ENCODE data around the gene ZNF559. TPM values are rescaled to one million over a fixed set of nuclear protein-coding genes. Genes with fewer than 3 reads are reported as not detected.
"Not testable (repeated sequence)": the region's sequence is repeated elsewhere in the genome, so short reads cannot be mapped to it uniquely, and the experiment has no call there.

ZNF559 gene
- total RNA-seq, 2 donors from 2014 or later: 5.3 to 16.6 TPM

DNA sequence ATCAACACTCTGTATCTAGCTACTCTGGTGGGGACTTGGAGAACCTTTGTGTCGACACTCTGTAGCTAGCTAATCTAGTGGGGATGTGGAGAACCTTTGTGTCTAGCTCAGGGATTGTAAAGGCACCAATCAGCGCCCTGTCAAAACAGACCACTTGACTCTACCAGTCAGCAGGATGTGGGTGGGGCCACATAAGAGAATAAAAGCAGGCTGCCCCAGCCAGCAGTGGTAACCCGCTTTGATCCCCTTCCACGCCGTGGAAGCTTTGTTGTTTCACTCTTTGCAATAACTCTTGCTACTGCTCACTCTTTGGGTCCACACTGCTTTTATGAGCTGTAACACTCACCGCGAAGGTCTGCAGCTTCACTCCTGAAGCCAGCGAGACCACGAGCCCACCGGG lies 1.8 kb upstream of the ZNF559 start:
- not testable (repeated sequence) for H3K27me3 Mint-ChIP-seq; H3K4me3 Mint-ChIP-seq; H3K4me1 Mint-ChIP-seq; H3K36me3 Mint-ChIP-seq (ENCODE audit: low read depth); ATAC-seq; H3K27ac Mint-ChIP-seq; DNase-seq; H3K9me3 ChIP-seq (ENCODE audit: control insufficient read depth, low read length, poor library complexity, severe bottlenecking)

DNA sequence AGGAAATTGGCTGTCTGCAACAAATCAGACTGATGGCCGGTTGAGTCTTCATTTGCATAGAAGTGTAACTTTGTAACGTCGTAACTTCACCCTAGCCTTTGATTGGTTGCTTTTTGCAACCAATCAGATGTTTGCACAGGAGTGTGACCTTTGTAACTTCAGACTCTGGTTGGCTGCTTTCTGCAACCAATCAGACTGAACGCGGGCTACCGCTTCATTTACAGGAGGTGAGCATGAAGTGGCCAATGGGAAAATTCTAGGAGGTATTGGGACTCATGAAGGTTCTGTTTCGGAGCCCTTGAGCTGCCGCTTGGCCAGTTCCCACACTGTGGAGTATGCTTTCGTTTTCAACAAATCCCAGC lies 441 bp upstream of the ZNF559 start:
- Mint-ChIP-seq H3K27me3 (no peaks in the 10 kb centered on the region), H3K27ac (peak overlapping the region; percentile 24), H3K4me1 (no peaks in the 10 kb centered on the region), H3K36me3 (ENCODE audit: low read depth) (peaks cover 3% of the 10 kb centered on the region), H3K4me3 (peak overlapping the region; percentile 83)
- peak; percentile 49 for ATAC-seq
- H3K9me3 ChIP-seq (ENCODE audit: control insufficient read depth, low read length, poor library complexity, severe bottlenecking): peaks cover 10% of the 10 kb centered on the region
- DNase-seq: peak in 2 of 3 donors; percentile 10 to 17

DNA sequence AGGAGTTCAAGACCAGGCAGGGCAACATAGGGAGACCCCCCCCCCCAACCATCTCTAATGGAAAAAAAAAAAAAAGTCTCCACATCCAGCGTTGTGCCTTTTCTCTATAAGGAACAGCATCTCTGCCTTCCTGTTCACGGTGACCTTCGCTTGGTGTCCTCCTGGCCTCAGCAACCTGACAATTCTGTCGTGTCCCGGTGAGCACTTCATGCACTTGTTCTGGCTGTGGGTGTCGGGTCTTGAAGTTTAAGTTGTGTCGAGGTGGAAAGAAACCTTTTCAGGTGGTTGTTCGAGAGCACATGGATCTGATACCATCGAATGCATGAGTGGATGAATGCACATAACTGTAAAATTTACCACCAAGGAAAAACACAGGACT lies 594 bp downstream of the ZNF559 start:
- no peak overlapping the region for H3K27ac Mint-ChIP-seq
- H3K4me1 Mint-ChIP-seq: no peaks in the 10 kb centered on the region
- H3K9me3 ChIP-seq (ENCODE audit: control insufficient read depth, low read length, poor library complexity, severe bottlenecking): peaks cover 12% of the 10 kb centered on the region
- H3K36me3 Mint-ChIP-seq (ENCODE audit: low read depth): peaks cover 3% of the 10 kb centered on the region
- peak overlapping the region; percentile 83 for H3K4me3 Mint-ChIP-seq
- ATAC-seq (no peak), DNase-seq (no peak)
- no peaks in the 10 kb centered on the region for H3K27me3 Mint-ChIP-seq

DNA sequence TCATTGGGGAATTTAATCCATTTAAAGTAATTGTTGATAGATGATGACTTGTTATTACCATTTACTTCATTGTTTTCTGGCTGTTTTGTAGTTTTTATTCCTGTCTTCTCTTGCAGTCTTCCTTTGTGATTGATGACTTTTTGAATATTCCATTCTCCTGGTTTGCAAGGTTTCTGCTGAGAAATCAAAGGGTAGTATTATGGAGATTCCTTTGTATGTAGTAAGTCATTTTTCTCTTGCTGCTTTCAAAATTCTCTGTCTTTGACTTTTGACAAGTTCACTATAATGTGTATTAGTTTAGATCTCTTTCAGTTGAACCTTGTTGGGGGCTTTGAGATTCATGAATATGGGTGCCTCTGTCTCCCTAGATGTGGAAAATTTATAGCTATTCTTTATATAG lies 6.0 kb downstream of the ZNF559 start:
- no peak for ATAC-seq
- DNase-seq: no peak
- Mint-ChIP-seq H3K4me1 (no peaks in the 10 kb centered on the region), H3K27ac (no peak overlapping the region), H3K27me3 (no peaks in the 10 kb centered on the region), H3K36me3 (ENCODE audit: low read depth) (peaks cover 8% of the 10 kb centered on the region), H3K4me3 (no peak overlapping the region)
- H3K9me3 ChIP-seq (ENCODE audit: control insufficient read depth, low read length, poor library complexity, severe bottlenecking): peaks cover 29% of the 10 kb centered on the region

DNA sequence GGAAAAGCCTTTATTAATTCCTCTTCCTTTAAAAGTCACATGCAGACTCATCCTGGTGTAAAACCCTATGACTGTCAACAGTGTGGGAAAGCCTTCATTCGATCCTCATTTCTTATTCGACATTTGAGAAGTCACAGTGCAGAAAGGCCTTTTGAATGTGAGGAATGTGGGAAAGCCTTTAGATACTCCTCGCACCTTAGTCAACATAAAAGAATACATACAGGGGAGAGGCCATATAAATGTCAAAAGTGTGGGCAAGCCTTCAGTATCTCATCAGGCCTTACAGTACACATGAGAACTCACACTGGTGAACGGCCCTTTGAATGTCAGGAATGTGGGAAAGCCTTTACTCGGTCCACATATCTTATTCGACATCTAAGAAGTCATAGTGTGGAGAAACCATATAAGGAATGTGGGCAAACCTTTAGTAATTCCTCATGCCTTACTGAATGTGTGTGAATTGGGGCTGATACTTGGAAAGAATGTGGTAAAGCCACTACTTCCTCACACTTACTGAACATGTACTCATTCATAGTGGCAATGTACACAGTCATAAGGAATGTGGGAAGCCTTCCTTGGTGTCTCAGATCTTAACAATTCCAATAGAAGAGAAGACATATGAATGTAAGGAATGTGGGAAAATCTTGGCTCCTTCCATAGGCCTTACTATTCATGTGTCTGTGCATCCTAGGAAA lies 18.8 kb downstream of the ZNF559 start:
- H3K27ac Mint-ChIP-seq: no peak overlapping the region
- peaks cover 62% of the 10 kb centered on the region for H3K9me3 ChIP-seq (ENCODE audit: control insufficient read depth, low read length, poor library complexity, severe bottlenecking)
- no peak for ATAC-seq
- H3K27me3 Mint-ChIP-seq: no peaks in the 10 kb centered on the region
- no peak overlapping the region for H3K4me3 Mint-ChIP-seq
- H3K4me1 Mint-ChIP-seq: no peaks in the 10 kb centered on the region
- DNase-seq: no peak
- peaks cover 2% of the 10 kb centered on the region for H3K36me3 Mint-ChIP-seq (ENCODE audit: low read depth)

DNA sequence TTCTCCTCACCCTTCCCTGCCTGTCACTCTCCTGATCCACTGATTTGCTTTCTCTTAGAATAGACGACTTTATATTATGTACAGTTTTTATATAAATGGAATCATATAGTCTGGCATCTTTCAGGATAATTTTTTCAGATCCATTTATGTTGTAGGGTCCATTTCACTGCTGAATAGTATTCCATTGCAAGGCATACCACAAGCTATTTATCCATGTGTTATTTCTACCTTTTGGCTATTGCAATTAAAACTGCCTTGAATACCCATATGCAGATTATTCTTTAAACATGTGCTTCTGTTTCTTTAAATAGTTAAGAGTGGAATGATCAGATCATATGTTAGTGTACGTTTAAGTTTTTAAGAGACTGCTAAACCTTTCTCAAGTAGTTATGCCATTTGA lies 21.0 kb downstream of the ZNF559 start:
- H3K27me3 Mint-ChIP-seq: no peaks in the 10 kb centered on the region
- no peak for ATAC-seq
- peaks cover 2% of the 10 kb centered on the region for H3K36me3 Mint-ChIP-seq (ENCODE audit: low read depth)
- no peak overlapping the region for H3K27ac Mint-ChIP-seq
- no peak for DNase-seq
- no peak overlapping the region for H3K4me3 Mint-ChIP-seq
- no peaks in the 10 kb centered on the region for H3K4me1 Mint-ChIP-seq
- H3K9me3 ChIP-seq (ENCODE audit: control insufficient read depth, low read length, poor library complexity, severe bottlenecking): peaks cover 47% of the 10 kb centered on the region

DNA sequence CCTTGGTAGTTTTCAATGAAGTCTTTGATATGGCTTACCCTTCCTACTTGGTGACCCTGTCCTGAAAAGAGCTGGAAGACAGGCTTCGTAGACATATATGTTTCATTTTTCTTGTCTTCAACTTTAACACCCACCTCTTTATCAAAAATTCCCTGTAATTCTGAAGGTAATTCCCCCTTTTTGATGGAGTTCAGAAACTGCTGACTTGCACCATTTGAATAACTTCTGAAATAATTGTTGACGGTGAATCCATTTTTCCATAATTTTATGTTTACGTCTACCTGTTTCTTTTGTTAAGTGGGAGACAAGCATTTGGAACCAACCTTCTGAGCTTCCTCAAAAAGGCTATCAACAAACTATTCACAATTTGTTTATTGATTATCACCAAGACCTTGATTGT lies 24.3 kb downstream of the ZNF559 start:
- Mint-ChIP-seq H3K4me3 (no peak overlapping the region), H3K27me3 (no peaks in the 10 kb centered on the region), H3K4me1 (no peaks in the 10 kb centered on the region), H3K36me3 (ENCODE audit: low read depth) (no peaks in the 10 kb centered on the region), H3K27ac (no peak overlapping the region)
- no peak for ATAC-seq
- peaks cover 21% of the 10 kb centered on the region for H3K9me3 ChIP-seq (ENCODE audit: control insufficient read depth, low read length, poor library complexity, severe bottlenecking)
- DNase-seq: no peak

DNA sequence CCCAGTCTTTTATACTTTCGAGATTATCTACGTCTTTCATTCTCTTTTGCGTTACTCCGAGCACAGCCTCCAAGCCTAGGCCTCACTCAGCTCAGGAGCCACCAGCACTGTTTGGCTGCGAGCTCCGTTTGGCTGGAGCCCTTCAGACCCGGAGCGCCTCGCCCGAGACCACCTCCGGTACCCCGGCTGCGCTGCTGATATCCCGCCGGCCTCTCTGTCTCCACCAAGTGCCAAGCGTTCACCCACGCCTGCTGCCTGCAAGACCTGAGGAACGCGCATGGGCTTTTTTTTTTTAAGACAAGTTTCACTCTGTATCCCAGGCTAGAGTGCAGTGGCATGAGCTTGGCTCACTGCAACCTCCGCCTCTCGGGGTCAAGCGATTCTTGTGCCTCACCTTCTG lies 24.7 kb downstream of the ZNF559 start:
- Mint-ChIP-seq H3K4me1 (no peaks in the 10 kb centered on the region), H3K27ac (no peak overlapping the region), H3K4me3 (no peak overlapping the region), H3K27me3 (no peaks in the 10 kb centered on the region), H3K36me3 (ENCODE audit: low read depth) (no peaks in the 10 kb centered on the region)
- peaks cover 17% of the 10 kb centered on the region for H3K9me3 ChIP-seq (ENCODE audit: control insufficient read depth, low read length, poor library complexity, severe bottlenecking)
- ATAC-seq (no peak), DNase-seq (no peak)

DNA sequence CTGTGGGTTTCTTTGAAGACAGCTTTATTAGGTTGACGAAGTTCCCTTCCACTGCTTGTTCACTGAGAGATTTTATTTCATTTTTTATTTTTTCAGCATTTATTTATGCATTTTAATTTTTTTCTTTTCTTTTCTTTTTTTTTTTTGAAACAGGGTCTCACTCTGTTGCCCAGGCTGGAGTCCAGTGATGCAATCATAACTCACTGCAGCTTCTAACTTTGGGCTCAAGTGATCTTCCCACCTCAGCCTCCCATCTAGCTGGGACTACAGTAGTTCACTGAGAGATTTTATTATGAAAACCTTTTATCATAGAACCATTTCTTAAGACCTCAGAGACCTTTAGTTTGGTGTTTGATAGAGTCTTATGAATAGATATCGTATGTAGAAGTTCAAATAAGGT lies 28.5 kb downstream of the ZNF559 start:
- H3K9me3 ChIP-seq (ENCODE audit: control insufficient read depth, low read length, poor library complexity, severe bottlenecking): peaks cover 8% of the 10 kb centered on the region
- H3K4me1 Mint-ChIP-seq: no peaks in the 10 kb centered on the region
- H3K4me3 Mint-ChIP-seq: no peak overlapping the region
- H3K27ac Mint-ChIP-seq: no peak overlapping the region
- no peak for DNase-seq
- H3K36me3 Mint-ChIP-seq (ENCODE audit: low read depth): no peaks in the 10 kb centered on the region
- ATAC-seq: no peak
- H3K27me3 Mint-ChIP-seq: no peaks in the 10 kb centered on the region

DNA sequence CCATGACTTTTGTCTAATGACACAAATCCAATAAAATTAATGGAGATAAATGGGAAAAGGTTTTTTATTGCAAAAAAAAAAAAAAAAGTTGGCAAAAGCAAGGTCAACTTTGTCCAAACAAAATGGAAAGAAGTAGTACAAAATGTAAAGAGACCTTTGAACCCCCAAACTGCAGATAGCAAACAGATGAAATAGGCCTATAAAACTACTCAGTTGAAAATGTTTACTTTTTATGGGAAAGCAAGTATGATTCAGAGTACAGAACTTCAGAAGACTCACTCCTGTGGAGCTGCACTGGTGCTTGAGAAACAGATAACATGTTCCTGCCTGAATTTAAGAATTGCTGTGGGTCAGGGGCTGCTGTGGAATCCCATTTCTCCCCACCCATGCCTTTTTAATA lies 29.0 kb downstream of the ZNF559 start:
- H3K4me3 Mint-ChIP-seq: no peak overlapping the region
- ATAC-seq: no peak

DNA sequence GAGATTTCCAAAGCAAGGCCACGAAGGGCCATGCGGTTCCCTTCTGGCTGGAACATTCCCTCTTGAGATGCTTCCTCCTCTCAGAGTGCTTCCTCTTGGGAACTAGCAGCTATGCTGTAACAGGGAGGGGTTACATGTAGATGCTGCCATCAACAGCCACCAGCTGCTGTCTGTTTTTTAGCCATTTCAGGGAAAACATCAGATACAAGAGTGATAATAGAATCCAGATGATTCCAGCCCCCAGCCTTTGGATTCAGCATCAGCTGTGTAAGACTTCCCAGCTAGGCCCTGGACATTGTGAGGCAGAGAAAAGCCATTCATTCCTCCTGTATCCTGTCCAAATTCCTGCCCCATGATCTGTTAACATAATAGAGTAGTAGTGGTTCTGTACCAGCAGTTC lies 30.7 kb downstream of the ZNF559 start:
- ATAC-seq: no peak
- H3K27ac Mint-ChIP-seq: no peak overlapping the region
- H3K36me3 Mint-ChIP-seq (ENCODE audit: low read depth): no peaks in the 10 kb centered on the region

More for the DNA sequence above, 29.0 kb downstream of the ZNF559 start:
- no peak for DNase-seq
- H3K27ac Mint-ChIP-seq: no peak overlapping the region
- H3K4me1 Mint-ChIP-seq: no peaks in the 10 kb centered on the region
- H3K36me3 Mint-ChIP-seq (ENCODE audit: low read depth): no peaks in the 10 kb centered on the region
- peaks cover 6% of the 10 kb centered on the region for H3K9me3 ChIP-seq (ENCODE audit: control insufficient read depth, low read length, poor library complexity, severe bottlenecking)
- no peaks in the 10 kb centered on the region for H3K27me3 Mint-ChIP-seq

DNA sequence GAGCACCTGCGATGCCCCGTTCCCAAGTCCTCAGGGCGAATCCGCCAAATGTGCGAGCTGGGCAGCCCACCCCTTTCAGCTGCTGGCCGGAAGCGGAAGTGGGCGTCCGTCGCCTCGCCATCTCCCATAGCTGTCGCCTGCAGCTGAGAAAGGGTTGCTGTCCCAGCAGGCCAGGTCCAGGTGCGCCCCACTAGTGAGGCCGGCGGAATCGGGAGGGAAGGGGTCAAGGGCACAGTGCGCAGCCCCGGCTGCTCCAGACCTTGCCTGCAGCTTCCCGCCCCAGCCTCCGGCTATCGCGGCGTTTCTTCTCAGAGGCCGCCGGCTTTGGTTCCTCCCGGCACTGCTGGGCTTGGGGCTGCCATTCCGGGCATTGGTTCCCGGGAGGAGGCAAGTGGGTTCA lies 38.9 kb downstream of the ZNF559 start, which contains the start of gene ZNF177:
ZNF177 (plus strand) TSS at position 109 of the 400 bp plus-strand sequence. CDS start 15,299 bp downstream, outside the sequence.
- H3K9me3 ChIP-seq (ENCODE audit: control insufficient read depth, low read length, poor library complexity, severe bottlenecking): peaks cover 21% of the 10 kb centered on the region
- H3K4me3 Mint-ChIP-seq: no peak within 1 kb of the TSS
- no peaks in the 10 kb centered on the region for H3K4me1 Mint-ChIP-seq
- no peak within 1 kb of the TSS for H3K27ac Mint-ChIP-seq
- no peaks in the 10 kb centered on the region for H3K27me3 Mint-ChIP-seq
- DNase-seq: no peak
- ATAC-seq: no peak
- peaks cover 2% of the 10 kb centered on the region for H3K36me3 Mint-ChIP-seq (ENCODE audit: low read depth)

More for the DNA sequence above, 30.7 kb downstream of the ZNF559 start:
- H3K4me1 Mint-ChIP-seq: no peaks in the 10 kb centered on the region
- H3K9me3 ChIP-seq (ENCODE audit: control insufficient read depth, low read length, poor library complexity, severe bottlenecking): peaks cover 9% of the 10 kb centered on the region
- peak overlapping the region; percentile 31 for H3K4me3 Mint-ChIP-seq
- no peaks in the 10 kb centered on the region for H3K27me3 Mint-ChIP-seq
- DNase-seq: no peak

DNA sequence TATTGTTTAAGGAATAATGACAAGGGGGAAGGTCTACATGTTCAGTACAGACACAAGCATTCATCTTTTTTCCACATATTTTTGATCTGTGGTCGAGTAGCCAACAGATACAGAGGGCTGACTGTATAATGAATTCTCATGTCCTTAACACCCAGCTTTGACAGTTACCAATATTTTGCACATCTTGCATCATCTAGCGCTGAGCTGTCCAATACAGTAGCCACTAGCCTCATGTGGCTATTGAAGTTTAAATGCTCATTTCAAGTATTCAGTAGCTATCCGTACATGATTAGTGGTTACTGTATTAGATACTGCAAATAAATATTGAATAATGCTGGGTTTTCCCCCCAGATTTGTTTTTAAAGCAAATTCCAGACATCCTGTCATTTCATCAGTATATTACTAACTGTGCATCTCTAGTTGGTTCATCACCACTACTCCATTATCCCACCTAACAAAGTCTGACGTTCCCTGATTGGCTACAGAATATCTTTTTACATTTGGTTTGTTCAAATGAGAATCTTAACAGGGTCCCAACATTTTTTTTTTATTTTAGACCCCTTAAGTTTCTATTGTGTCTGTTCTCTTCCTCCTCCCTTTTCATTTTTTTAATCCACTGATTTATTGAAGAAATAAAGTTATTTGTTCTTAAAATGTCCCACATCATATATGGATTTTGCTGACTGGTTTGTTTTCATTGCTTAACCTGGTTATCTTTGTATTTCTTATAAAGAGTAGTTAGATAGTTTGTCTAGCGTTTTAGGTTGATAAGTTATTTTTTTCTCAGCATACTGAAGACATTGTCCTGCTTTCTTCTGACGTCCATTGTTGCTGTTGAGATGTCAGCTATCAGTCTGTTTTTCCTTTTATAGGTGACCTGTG lies 47.0 kb downstream of the ZNF559 start:
- Mint-ChIP-seq H3K27ac (no peak overlapping the region), H3K36me3 (ENCODE audit: low read depth) (peaks cover 3% of the 10 kb centered on the region), H3K27me3 (no peaks in the 10 kb centered on the region), H3K4me3 (no peak overlapping the region), H3K4me1 (no peaks in the 10 kb centered on the region)
- DNase-seq (no peak), ATAC-seq (no peak)
- H3K9me3 ChIP-seq (ENCODE audit: control insufficient read depth, low read length, poor library complexity, severe bottlenecking): peaks cover 14% of the 10 kb centered on the region

Measured in T-helper 17 cell (primary cell).